KBM-7 (cell line): ENCODE data around the gene SFXN2.

ENCODE experiments used
- DNase-seq: peaks from one replicate; pipeline ENCODE4 v3.0.0-alpha.2; 2015
- in situ Hi-C: fragments of 300-500 bp; cut with MboI; formaldehyde crosslinking; loops from 2 replicates; pipeline ENCODE4 v1.14.3; 2020; ENCODE audit warnings: low sequenced_read_pairs, low pct_unique_long_range_greater_than_20kb, mixed read lengths

SFXN2 gene

DNA sequence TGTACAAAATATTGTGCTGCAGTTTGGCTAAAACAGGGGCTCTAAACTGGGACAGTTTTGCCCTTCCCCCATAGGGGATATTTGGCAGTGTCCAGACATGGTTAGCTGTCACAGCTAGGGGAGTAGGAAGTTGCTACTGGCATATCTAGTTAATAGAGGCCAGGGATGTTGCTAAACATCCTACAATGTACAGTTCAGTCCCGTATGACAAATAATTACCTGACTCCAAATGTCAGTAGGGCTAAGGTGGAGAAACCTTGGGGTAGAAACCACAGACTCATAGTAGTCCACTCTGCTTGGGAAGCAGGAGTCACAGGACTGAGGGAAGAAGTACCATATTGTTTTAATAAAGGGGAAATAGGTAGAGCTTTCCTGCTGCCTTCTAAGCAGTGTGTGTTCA, 69.1 kb downstream of the SFXN2 start:
- in situ Hi-C loops = no loop called here
- DNase-seq = no peak

DNA sequence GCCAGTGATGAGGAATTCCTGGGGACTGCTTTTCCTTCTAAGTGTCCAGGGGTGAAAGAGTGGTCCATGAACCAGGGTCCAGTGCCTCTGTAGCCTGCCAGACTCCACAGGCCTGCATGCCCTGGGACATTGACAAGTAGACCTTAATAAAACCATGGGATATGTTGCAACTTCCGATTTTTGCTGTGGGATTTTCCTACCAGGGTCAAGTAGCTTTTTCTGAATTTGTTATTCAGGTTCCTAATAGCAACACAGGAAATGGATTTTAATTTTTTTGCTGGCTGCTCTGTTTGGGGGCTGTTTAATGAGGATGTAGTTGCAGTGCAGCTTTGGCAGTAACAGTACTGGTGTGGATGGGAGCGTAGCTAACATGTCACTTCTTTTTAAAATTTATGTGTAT, 71.4 kb downstream of the SFXN2 start:
- in situ Hi-C loops = no loop called here
- DNase-seq = peak; percentile 78

DNA sequence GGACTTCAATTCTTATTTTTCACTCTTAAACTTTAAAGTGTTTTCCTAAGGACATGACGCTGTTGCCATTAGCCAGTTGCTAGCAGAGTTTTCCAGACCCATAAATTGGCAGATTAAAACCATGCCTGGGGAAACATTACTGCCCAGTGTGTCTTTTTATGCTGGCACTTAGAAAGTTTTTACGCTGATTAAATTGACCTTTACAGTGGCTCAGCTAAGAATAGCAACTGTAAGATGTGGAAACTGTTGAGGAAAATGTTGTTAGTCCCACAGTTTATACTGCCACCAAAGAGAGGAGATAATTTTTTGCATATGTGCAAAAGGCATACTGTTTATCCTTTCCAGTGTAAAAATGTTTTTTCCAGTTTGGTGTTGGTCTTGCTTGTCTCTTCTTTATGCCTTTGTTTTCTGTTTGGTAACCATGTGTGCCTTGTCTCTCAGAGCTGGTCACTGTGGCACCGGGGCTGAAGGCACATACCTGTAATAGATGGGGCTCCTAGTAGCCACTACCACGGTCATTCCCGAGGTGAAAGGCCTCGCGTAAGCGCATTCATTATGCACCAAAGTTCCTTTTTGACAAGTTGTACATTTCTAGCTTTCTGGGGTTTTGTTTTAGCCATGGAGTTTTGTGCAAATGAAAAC, 77.4 kb downstream of the SFXN2 start:
- in situ Hi-C loops = no loop called here
- no peak for DNase-seq
